Vein endothelial cell (primary cell): ENCODE data around the gene KIF4B. TPM values are rescaled to one million over a fixed set of nuclear protein-coding genes. Genes with fewer than 3 reads are reported as not detected.

Experiments used
- total RNA-seq: library from RNA; depleted of rRNA; stranded (reverse); fragments of >200 nt; gene quantifications from 2 replicates; pipeline ENCODE4 v1.2.3, GENCODE V29; 2012

The KIF4B gene
- total RNA-seq: 0.33 and 0.48 TPM in 2 replicates

GRCh38 chr5:155013526-155013925 is at the start of gene KIF4B:
Gene KIF4B, plus strand, starts transcription at chr5:155013755. Its CDS starts 105 bp downstream, at chr5:155013860.

Other genes starting within 250 kb of the KIF4B start
- 6.2 and 8.8 TPM in 2 replicates for gene FAXDC2, start 163.2 kb upstream of the KIF4B start, total RNA-seq
- gene CNOT8, start 155.1 kb upstream of the KIF4B start, total RNA-seq: 69.2 and 73.0 TPM in 2 replicates
- 20.6 and 22.7 TPM in 2 replicates for gene GEMIN5, start 75.5 kb upstream of the KIF4B start, total RNA-seq
- 15.0 and 20.4 TPM in 2 replicates for gene MRPL22, start 72.7 kb upstream of the KIF4B start, total RNA-seq